Activated naive CD8-positive, alpha-beta T cell treated with anti-CD3 and anti-CD28 coated beads, Interleukin-2, amount 10 ng/mL, durations not matched to agents 7 days and 5 days (primary cell): ENCODE results near the gene CLSTN2. TPM values are rescaled to one million over a fixed set of nuclear protein-coding genes. Genes with fewer than 3 reads are reported as not detected.

ENCODE experiments used
- ATAC-seq: fragments of 150-1000 bp; cut with Tn5 transposase; one replicate; pipeline ENCODE4 v1.10.0; 2021; ENCODE audit warnings: low read depth, moderate library complexity
- POLR2A ChIA-PET: fragments of 350-600 bp; sonication (Branson Sonifier 250); formaldehyde crosslinking; loops from one replicate; lab custom pipeline; 2021; ENCODE audit warnings: antibody characterized with exemption; lab: Charles Lee
- DNase-seq: peaks from one replicate; pipeline ENCODE4 v3.0.0; 2021
- H3K27ac Mint-ChIP-seq: one replicate; pipeline ENCODE4 v1.8.0; 2022; ENCODE audit warnings: mild to moderate bottlenecking, mixed read lengths
- H3K27me3 Mint-ChIP-seq: one replicate; pipeline ENCODE4 v1.8.0; 2022; ENCODE audit warnings: mild to moderate bottlenecking, moderate library complexity, mixed read lengths
- H3K36me3 Mint-ChIP-seq: one replicate; pipeline ENCODE4 v1.8.0; 2021; ENCODE audit warnings: mild to moderate bottlenecking, mixed read lengths
- H3K4me1 Mint-ChIP-seq: one replicate; pipeline ENCODE4 v1.8.0; 2021; ENCODE audit warnings: mixed read lengths
- H3K4me3 Mint-ChIP-seq: one replicate; pipeline ENCODE4 v1.8.0; 2022; ENCODE audit warnings: mild to moderate bottlenecking, moderate library complexity, mixed read lengths
- H3K9me3 Mint-ChIP-seq: one replicate; pipeline ENCODE4 v1.8.0; 2021; ENCODE audit warnings: mixed read lengths
- total RNA-seq, 2 experiments: library from RNA; stranded (reverse); gene quantifications; one replicate each; pipeline ENCODE4 v1.2.3, GENCODE V29; 2021

Gene CLSTN2
- total RNA-seq, 2 experiments from 2014 or later = not detected

- ATAC-seq (no peak), DNase-seq (no peak)
- POLR2A ChIA-PET = no interaction called here
- H3K4me3 Mint-ChIP-seq = no peak overlapping the region
- no peaks in the 10 kb centered on the region for H3K9me3 Mint-ChIP-seq
- peaks cover 7% of the 10 kb centered on the region for H3K27me3 Mint-ChIP-seq
- H3K36me3 Mint-ChIP-seq = no peaks in the 10 kb centered on the region
- H3K4me1 Mint-ChIP-seq = no peaks in the 10 kb centered on the region
- no peak overlapping the region for H3K27ac Mint-ChIP-seq
These were observed 495.5 kb downstream of the CLSTN2 start for GRCh38 chr3:140430494-140430893.

- no peak for ATAC-seq
- Mint-ChIP-seq H3K9me3 (no peaks in the 10 kb centered on the region), H3K27me3 (peaks cover 7% of the 10 kb centered on the region), H3K4me1 (no peaks in the 10 kb centered on the region), H3K36me3 (no peaks in the 10 kb centered on the region), H3K27ac (no peak overlapping the region), H3K4me3 (no peak overlapping the region)
- POLR2A ChIA-PET = no interaction called here
- no peak for DNase-seq
These were observed 497.3 kb downstream of the CLSTN2 start for GRCh38 chr3:140432229-140432669.

GRCh38 chr3:140433431-140433830, 498.4 kb downstream of the CLSTN2 start:
- no peak for DNase-seq
- H3K9me3 Mint-ChIP-seq = no peaks in the 10 kb centered on the region
- H3K36me3 Mint-ChIP-seq = no peaks in the 10 kb centered on the region
- no peak for ATAC-seq
- H3K4me3 Mint-ChIP-seq = no peak overlapping the region
- H3K27ac Mint-ChIP-seq = no peak overlapping the region
- H3K4me1 Mint-ChIP-seq = no peaks in the 10 kb centered on the region
- peaks cover under 1% of the 10 kb centered on the region for H3K27me3 Mint-ChIP-seq
- POLR2A ChIA-PET = no interaction called here

- Mint-ChIP-seq H3K27me3 (no peaks in the 10 kb centered on the region), H3K36me3 (no peaks in the 10 kb centered on the region), H3K4me1 (no peaks in the 10 kb centered on the region), H3K9me3 (no peaks in the 10 kb centered on the region), H3K4me3 (no peak overlapping the region), H3K27ac (no peak overlapping the region)
- no peak for DNase-seq
- POLR2A ChIA-PET = no interaction called here
- ATAC-seq = no peak
These were observed 499.4 kb downstream of the CLSTN2 start for GRCh38 chr3:140434261-140434905.

- Mint-ChIP-seq H3K4me1 (no peaks in the 10 kb centered on the region), H3K4me3 (no peak overlapping the region), H3K36me3 (no peaks in the 10 kb centered on the region), H3K9me3 (no peaks in the 10 kb centered on the region), H3K27ac (no peak overlapping the region), H3K27me3 (no peaks in the 10 kb centered on the region)
- POLR2A ChIA-PET = no interaction called here
- DNase-seq = no peak
- ATAC-seq = no peak
These were observed 501.4 kb downstream of the CLSTN2 start for GRCh38 chr3:140436421-140436820.

- Mint-ChIP-seq H3K36me3 (no peaks in the 10 kb centered on the region), H3K27ac (no peak overlapping the region), H3K27me3 (no peaks in the 10 kb centered on the region), H3K4me3 (no peak overlapping the region), H3K4me1 (no peaks in the 10 kb centered on the region), H3K9me3 (no peaks in the 10 kb centered on the region)
- DNase-seq (no peak), ATAC-seq (no peak)
- POLR2A ChIA-PET = no interaction called here
These were observed 503.9 kb downstream of the CLSTN2 start for GRCh38 chr3:140438736-140439470.

GRCh38 chr3:140439527-140439926, 504.5 kb downstream of the CLSTN2 start:
- no peak overlapping the region for H3K27ac Mint-ChIP-seq
- POLR2A ChIA-PET = no interaction called here
- H3K36me3 Mint-ChIP-seq = no peaks in the 10 kb centered on the region
- no peak for DNase-seq
- ATAC-seq = no peak
- H3K27me3 Mint-ChIP-seq = no peaks in the 10 kb centered on the region
- H3K4me1 Mint-ChIP-seq = no peaks in the 10 kb centered on the region
- no peaks in the 10 kb centered on the region for H3K9me3 Mint-ChIP-seq
- no peak overlapping the region for H3K4me3 Mint-ChIP-seq

- POLR2A ChIA-PET = no interaction called here
- ATAC-seq = no peak
- H3K4me1 Mint-ChIP-seq = no peaks in the 10 kb centered on the region
- no peaks in the 10 kb centered on the region for H3K36me3 Mint-ChIP-seq
- no peak overlapping the region for H3K4me3 Mint-ChIP-seq
- no peaks in the 10 kb centered on the region for H3K27me3 Mint-ChIP-seq
- no peak for DNase-seq
- H3K27ac Mint-ChIP-seq = no peak overlapping the region
- no peaks in the 10 kb centered on the region for H3K9me3 Mint-ChIP-seq
These were observed 505.5 kb downstream of the CLSTN2 start for GRCh38 chr3:140440446-140440845.

GRCh38 chr3:140441006-140441405, 506.0 kb downstream of the CLSTN2 start:
- H3K4me3 Mint-ChIP-seq = no peak overlapping the region
- ATAC-seq = no peak
- no peaks in the 10 kb centered on the region for H3K4me1 Mint-ChIP-seq
- POLR2A ChIA-PET = no interaction called here
- no peaks in the 10 kb centered on the region for H3K9me3 Mint-ChIP-seq
- no peak for DNase-seq
- no peaks in the 10 kb centered on the region for H3K27me3 Mint-ChIP-seq
- no peak overlapping the region for H3K27ac Mint-ChIP-seq
- H3K36me3 Mint-ChIP-seq = no peaks in the 10 kb centered on the region

GRCh38 chr3:140442621-140443020, 507.6 kb downstream of the CLSTN2 start:
- Mint-ChIP-seq H3K9me3 (no peaks in the 10 kb centered on the region), H3K4me3 (no peak overlapping the region), H3K27me3 (no peaks in the 10 kb centered on the region), H3K36me3 (no peaks in the 10 kb centered on the region), H3K4me1 (no peaks in the 10 kb centered on the region), H3K27ac (no peak overlapping the region)
- ATAC-seq (no peak), DNase-seq (no peak)
- POLR2A ChIA-PET = no interaction called here

GRCh38 chr3:140443073-140443472, 508.1 kb downstream of the CLSTN2 start:
- DNase-seq (no peak), ATAC-seq (no peak)
- H3K27me3 Mint-ChIP-seq = no peaks in the 10 kb centered on the region
- POLR2A ChIA-PET = no interaction called here
- H3K4me1 Mint-ChIP-seq = no peaks in the 10 kb centered on the region
- H3K27ac Mint-ChIP-seq = no peak overlapping the region
- H3K9me3 Mint-ChIP-seq = no peaks in the 10 kb centered on the region
- H3K36me3 Mint-ChIP-seq = no peaks in the 10 kb centered on the region
- H3K4me3 Mint-ChIP-seq = no peak overlapping the region

GRCh38 chr3:140443806-140444205, 508.8 kb downstream of the CLSTN2 start:
- Mint-ChIP-seq H3K9me3 (no peaks in the 10 kb centered on the region), H3K4me3 (no peak overlapping the region), H3K4me1 (no peaks in the 10 kb centered on the region), H3K27me3 (no peaks in the 10 kb centered on the region), H3K27ac (no peak overlapping the region), H3K36me3 (no peaks in the 10 kb centered on the region)
- DNase-seq (no peak), ATAC-seq (no peak)
- POLR2A ChIA-PET = no interaction called here

GRCh38 chr3:140446734-140447133, 511.7 kb downstream of the CLSTN2 start:
- H3K27ac Mint-ChIP-seq = no peak overlapping the region
- H3K27me3 Mint-ChIP-seq = peaks cover 3% of the 10 kb centered on the region
- POLR2A ChIA-PET = no interaction called here
- H3K4me3 Mint-ChIP-seq = no peak overlapping the region
- no peaks in the 10 kb centered on the region for H3K36me3 Mint-ChIP-seq
- DNase-seq = no peak
- no peaks in the 10 kb centered on the region for H3K4me1 Mint-ChIP-seq
- H3K9me3 Mint-ChIP-seq = no peaks in the 10 kb centered on the region
- no peak for ATAC-seq

GRCh38 chr3:140447136-140447535, 512.2 kb downstream of the CLSTN2 start:
- DNase-seq (no peak), ATAC-seq (no peak)
- Mint-ChIP-seq H3K4me3 (no peak overlapping the region), H3K27me3 (peaks cover 3% of the 10 kb centered on the region), H3K4me1 (no peaks in the 10 kb centered on the region), H3K9me3 (no peaks in the 10 kb centered on the region), H3K27ac (no peak overlapping the region), H3K36me3 (no peaks in the 10 kb centered on the region)
- POLR2A ChIA-PET = no interaction called here
